Naive thymus-derived CD8-positive, alpha-beta T cell (primary cell): ENCODE results near the gene GALNTL6. TPM values are rescaled to one million over a fixed set of nuclear protein-coding genes. Genes with fewer than 3 reads are reported as not detected.

ENCODE experiments used
- ATAC-seq, 2 donors: fragments of 150-1000 bp; cut with Tn5 transposase in 1 of 2; sonication (Bioruptor Pico), chemical (Tn5 transposase) in 1 of 2; 1 replicate in 1 of 2; 2 replicates in 1 of 2; pipeline ENCODE4 v1.10.0; 2021; ENCODE audit warnings: mild to moderate bottlenecking in 2 of 2, moderate library complexity in 2 of 2
- POLR2A ChIA-PET: fragments of 350-600 bp; sonication (Branson Sonifier 250); formaldehyde crosslinking; loops from one replicate; lab custom pipeline; 2021; ENCODE audit warnings: antibody characterized with exemption; lab: Charles Lee
- DNase-seq, 10 donors: peaks; one replicate each; pipeline versions ENCODE4 v3.0.0 to v3.0.0-alpha.2; 2020 to 2022
- H3K27ac Mint-ChIP-seq, 10 donors: one replicate each; pipeline ENCODE4 v1.8.0; 2020 to 2022; ENCODE audit warnings: mild to moderate bottlenecking in 10 of 10, mixed read lengths in 10 of 10, moderate library complexity in 4 of 10, inconsistent platforms in 1 of 10
- H3K27me3 Mint-ChIP-seq, 5 donors: one replicate each; pipeline ENCODE4 v1.8.0; 2021 to 2022; ENCODE audit warnings: mixed read lengths in 5 of 5
- H3K36me3 Mint-ChIP-seq, 3 donors: one replicate each; pipeline ENCODE4 v1.8.0; 2020 to 2022; ENCODE audit warnings: mixed read lengths in 3 of 3, mild to moderate bottlenecking in 2 of 3, inconsistent platforms in 1 of 3
- H3K4me1 Mint-ChIP-seq, 4 donors: one replicate each; pipeline ENCODE4 v1.8.0; 2021 to 2022; ENCODE audit warnings: mixed read lengths in 4 of 4
- H3K4me3 Mint-ChIP-seq, 10 donors: one replicate each; pipeline ENCODE4 v1.8.0; 2020 to 2022; ENCODE audit warnings: mild to moderate bottlenecking in 10 of 10, mixed read lengths in 10 of 10, moderate library complexity in 6 of 10, inconsistent platforms in 1 of 10
- H3K9me3 Mint-ChIP-seq, 9 donors: one replicate each; pipeline ENCODE4 v1.8.0; 2020 to 2022; ENCODE audit warnings: mixed read lengths in 9 of 9, mild to moderate bottlenecking in 3 of 9, inconsistent platforms in 1 of 9, moderate library complexity in 1 of 9
- polyA plus RNA-seq, 3 donors: library from polyadenylated mRNA; unstranded; fragments of 300-500 nt; fragmentation: Illumina TruSeq; gene quantifications; one replicate each; pipeline ENCODE4 v1.2.3, GENCODE V29; 2021
- total RNA-seq, 8 experiments: library from RNA in 2 of 8; stranded (reverse) in 2 of 8; gene quantifications; one replicate each; pipeline ENCODE4 v1.2.3 and lab custom pipeline; 2021 to 2026

Gene GALNTL6
- total and polyA plus RNA-seq, 5 experiments from 2014 or later = not detected

GRCh38 chr4:171966356-171966755 lies 153.2 kb downstream of the GALNTL6 start:
- ATAC-seq (no peak), DNase-seq (no peak)
- Mint-ChIP-seq H3K27me3 (peaks cover 0 to 4% (median 0%) of the 10 kb centered on the region in 5 donors), H3K4me1 (no peaks in the 10 kb centered on the region), H3K9me3 (peaks cover 0 to 21% (median 9%) of the 10 kb centered on the region in 9 donors), H3K4me3 (no peak overlapping the region), H3K27ac (no peak overlapping the region), H3K36me3 (no peaks in the 10 kb centered on the region)
- POLR2A ChIA-PET = no interaction called here

GRCh38 chr4:171978216-171978615 lies 165.0 kb downstream of the GALNTL6 start:
- POLR2A ChIA-PET = no interaction called here
- Mint-ChIP-seq H3K36me3 (no peaks in the 10 kb centered on the region), H3K4me3 (no peak overlapping the region), H3K4me1 (no peaks in the 10 kb centered on the region), H3K27ac (no peak overlapping the region), H3K27me3 (no peaks in the 10 kb centered on the region), H3K9me3 (peaks cover 0 to 17% (median 2%) of the 10 kb centered on the region in 9 donors)
- ATAC-seq = no peak
- no peak for DNase-seq

GRCh38 chr4:171979461-171979860 lies 166.3 kb downstream of the GALNTL6 start:
- POLR2A ChIA-PET = no interaction called here
- no peak for DNase-seq

DNA sequence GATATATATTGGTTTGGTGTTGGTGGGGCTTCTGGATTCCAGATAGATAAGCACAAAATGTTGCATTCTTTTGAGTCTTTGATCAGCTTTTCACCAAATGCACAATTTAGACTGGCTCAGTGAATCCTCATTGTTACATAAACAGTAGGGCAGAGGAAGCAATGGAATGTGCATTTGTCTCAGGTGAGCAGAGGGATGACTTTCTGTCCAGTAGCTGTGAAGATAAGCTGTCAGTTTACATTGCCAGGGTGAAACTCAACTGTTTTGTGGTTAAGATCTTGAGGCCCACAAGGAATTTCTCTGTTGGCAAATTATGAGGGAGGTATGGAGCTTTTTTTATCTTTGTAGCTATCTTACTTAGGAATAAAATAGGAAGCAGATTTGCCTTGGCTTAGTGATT lies 168.0 kb downstream of the GALNTL6 start:
- H3K4me1 Mint-ChIP-seq = no peaks in the 10 kb centered on the region
- POLR2A ChIA-PET = no interaction called here
- H3K27ac Mint-ChIP-seq = no peak overlapping the region
- H3K27me3 Mint-ChIP-seq = no peaks in the 10 kb centered on the region
- peaks cover 0 to 17% (median 3%) of the 10 kb centered on the region in 9 donors for H3K9me3 Mint-ChIP-seq
- H3K36me3 Mint-ChIP-seq = no peaks in the 10 kb centered on the region
- ATAC-seq = no peak
- DNase-seq = no peak
- H3K4me3 Mint-ChIP-seq = no peak overlapping the region

More at GRCh38 chr4:171979461-171979860, 166.3 kb downstream of the GALNTL6 start:
- Mint-ChIP-seq H3K36me3 (no peaks in the 10 kb centered on the region), H3K9me3 (peaks cover 0 to 17% (median 2%) of the 10 kb centered on the region in 9 donors), H3K27me3 (no peaks in the 10 kb centered on the region), H3K27ac (no peak overlapping the region), H3K4me3 (no peak overlapping the region), H3K4me1 (no peaks in the 10 kb centered on the region)
- ATAC-seq = no peak

DNA sequence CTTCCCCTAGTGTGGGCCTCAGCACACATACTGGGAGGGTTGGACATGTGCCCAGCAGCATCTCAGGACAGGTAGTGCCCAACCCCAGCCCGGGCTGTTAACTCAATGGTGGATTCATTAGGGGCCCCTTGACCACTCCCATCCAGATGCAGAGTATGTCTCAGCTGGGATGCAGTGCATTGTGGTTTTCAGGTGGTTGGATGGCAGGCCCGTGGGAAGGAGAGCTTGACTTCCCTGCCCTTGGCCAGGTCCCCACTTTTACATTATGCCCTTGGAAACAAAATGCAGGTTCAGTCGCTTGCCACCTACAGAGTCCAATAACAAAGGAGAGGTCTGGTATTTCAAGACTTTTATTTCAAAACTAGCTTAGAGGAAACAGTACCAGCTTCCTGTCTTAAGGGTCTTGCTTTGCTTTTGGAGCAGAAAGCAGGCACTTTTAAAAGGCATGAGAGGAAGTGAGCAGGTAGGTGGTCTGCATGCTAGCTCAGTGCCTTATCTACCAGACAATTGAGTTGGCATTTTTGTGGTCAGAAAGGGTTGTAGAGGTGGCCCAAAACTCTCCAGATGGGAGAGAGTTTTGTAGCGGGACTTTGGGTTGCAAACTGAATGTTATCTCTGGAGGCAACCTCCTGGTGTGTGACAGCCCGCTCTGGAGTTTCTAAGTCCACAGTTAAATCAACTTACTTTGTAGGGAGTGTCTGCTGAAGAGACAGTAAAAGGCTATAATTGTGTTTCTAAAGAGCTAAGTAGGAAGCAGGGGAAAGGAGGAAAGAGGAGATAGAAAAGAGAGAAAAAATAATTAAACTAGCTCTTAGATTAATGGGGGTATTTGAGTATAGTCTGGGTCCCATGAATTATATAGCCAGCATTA lies 171.0 kb downstream of the GALNTL6 start:
- Mint-ChIP-seq H3K27ac (no peak overlapping the region), H3K27me3 (peaks cover 0 to 5% (median 0%) of the 10 kb centered on the region in 5 donors), H3K4me1 (no peaks in the 10 kb centered on the region), H3K9me3 (peaks cover 0 to 27% (median 5%) of the 10 kb centered on the region in 9 donors), H3K36me3 (no peaks in the 10 kb centered on the region), H3K4me3 (no peak overlapping the region)
- no peak for DNase-seq
- POLR2A ChIA-PET = no interaction called here
- no peak for ATAC-seq

GRCh38 chr4:171985129-171985528 lies 171.9 kb downstream of the GALNTL6 start:
- H3K4me1 Mint-ChIP-seq = no peaks in the 10 kb centered on the region
- DNase-seq = no peak
- H3K27me3 Mint-ChIP-seq = peaks cover 0 to 5% (median 0%) of the 10 kb centered on the region in 5 donors
- no peak overlapping the region for H3K4me3 Mint-ChIP-seq
- POLR2A ChIA-PET = no interaction called here
- H3K36me3 Mint-ChIP-seq = no peaks in the 10 kb centered on the region
- H3K9me3 Mint-ChIP-seq = peaks cover 0 to 27% (median 5%) of the 10 kb centered on the region in 9 donors
- no peak overlapping the region for H3K27ac Mint-ChIP-seq
- ATAC-seq = no peak

- no peaks in the 10 kb centered on the region for H3K27me3 Mint-ChIP-seq
- H3K27ac Mint-ChIP-seq = no peak overlapping the region
- no peak for ATAC-seq
- no peaks in the 10 kb centered on the region for H3K36me3 Mint-ChIP-seq
- H3K4me1 Mint-ChIP-seq = no peaks in the 10 kb centered on the region
- no peak for DNase-seq
- no peak overlapping the region for H3K4me3 Mint-ChIP-seq
- POLR2A ChIA-PET = no interaction called here
- H3K9me3 Mint-ChIP-seq = peaks cover 0 to 32% (median 5%) of the 10 kb centered on the region in 9 donors
These were observed 180.0 kb downstream of the GALNTL6 start for GRCh38 chr4:171993247-171993646.

- H3K36me3 Mint-ChIP-seq = no peaks in the 10 kb centered on the region
- POLR2A ChIA-PET = no interaction called here
These were observed 194.7 kb downstream of the GALNTL6 start for GRCh38 chr4:172007889-172008288.

DNA sequence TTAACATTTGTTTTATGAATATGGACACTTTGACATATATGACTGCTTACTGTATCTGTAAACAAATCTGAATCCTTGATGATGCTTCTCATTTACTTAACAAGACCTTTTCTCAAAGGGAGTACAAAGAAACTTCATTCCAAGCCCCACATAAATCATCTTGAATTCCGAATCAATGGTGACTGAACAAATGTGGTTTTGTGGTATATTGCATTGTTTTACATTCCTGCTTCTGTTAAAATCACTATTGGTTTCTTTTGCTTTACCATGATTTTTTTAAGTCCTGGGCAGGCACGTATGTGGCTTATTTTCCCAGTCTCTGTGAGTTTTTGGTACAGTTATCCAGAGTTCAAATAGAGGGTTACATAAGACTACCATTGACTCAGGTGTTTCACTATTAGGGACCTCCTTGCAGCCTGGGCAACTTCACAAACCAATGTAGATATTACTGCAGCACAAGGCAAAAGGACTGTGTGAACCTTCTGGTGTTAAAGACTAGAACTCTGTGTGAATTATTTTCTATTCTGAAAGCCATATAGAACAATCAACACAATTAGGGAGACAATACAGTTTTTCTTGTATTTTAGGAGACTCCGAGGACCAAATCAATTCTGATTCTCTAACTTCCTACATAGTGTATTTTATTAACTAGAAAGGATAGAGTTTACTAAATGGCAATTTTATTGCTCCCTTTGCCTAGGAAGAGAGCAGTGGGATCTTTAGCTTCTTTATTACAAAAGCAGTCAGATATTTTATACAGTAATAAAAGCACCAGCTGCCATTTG lies 196.4 kb downstream of the GALNTL6 start:
- Mint-ChIP-seq H3K36me3 (no peaks in the 10 kb centered on the region), H3K27me3 (no peaks in the 10 kb centered on the region), H3K4me1 (no peaks in the 10 kb centered on the region), H3K4me3 (no peak overlapping the region), H3K9me3 (peaks cover 0 to 13% (median 4%) of the 10 kb centered on the region in 9 donors), H3K27ac (no peak overlapping the region)
- ATAC-seq (no peak), DNase-seq (no peak)
- POLR2A ChIA-PET = no interaction called here

More at GRCh38 chr4:172007889-172008288, 194.7 kb downstream of the GALNTL6 start:
- no peak overlapping the region for H3K4me3 Mint-ChIP-seq
- no peaks in the 10 kb centered on the region for H3K4me1 Mint-ChIP-seq
- ATAC-seq (no peak), DNase-seq (no peak)
- no peaks in the 10 kb centered on the region for H3K27me3 Mint-ChIP-seq
- H3K27ac Mint-ChIP-seq = no peak overlapping the region
- peaks cover 0 to 6% (median 3%) of the 10 kb centered on the region in 9 donors for H3K9me3 Mint-ChIP-seq

DNA sequence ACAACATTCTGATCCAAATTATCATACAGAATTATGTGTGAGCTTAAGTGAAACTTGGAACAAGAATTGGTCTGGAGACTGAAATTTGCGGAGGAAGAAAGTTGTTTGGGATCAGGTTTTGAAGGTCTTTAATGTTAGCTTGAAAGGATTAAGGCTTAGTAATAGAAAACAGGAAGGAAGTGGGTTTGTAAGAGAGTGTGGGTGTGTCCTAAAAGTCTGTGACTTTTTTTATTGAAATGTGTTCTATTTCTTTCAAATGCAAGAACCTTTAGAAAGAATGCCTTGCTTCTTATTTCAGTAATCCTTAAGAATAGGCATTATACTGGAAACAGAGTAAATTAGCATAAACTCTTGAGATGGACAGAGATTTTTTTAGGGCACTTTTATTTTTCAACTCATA lies 198.0 kb downstream of the GALNTL6 start:
- no peaks in the 10 kb centered on the region for H3K4me1 Mint-ChIP-seq

DNA sequence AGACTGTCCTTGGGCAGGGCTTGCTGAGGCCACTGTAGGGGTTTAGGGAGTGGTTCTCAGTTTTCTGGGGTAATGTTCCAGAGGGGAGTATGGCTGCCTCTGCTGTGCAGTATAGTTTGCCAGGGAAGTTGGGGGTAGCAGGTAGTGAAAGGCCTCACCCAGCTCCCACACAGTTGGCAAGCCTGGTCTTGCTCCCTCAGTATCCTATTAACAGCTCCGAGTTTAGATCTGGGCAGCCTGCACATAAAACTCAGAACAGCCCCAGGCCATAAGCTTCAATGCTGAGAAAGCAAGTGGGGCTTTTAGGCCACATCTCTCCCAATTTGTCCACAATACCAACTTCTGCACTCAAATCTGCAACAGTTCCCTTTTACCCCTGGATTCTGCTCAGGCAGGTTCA lies 205.2 kb downstream of the GALNTL6 start:
- ATAC-seq = no peak
- POLR2A ChIA-PET = no interaction called here
- no peaks in the 10 kb centered on the region for H3K4me1 Mint-ChIP-seq
- H3K36me3 Mint-ChIP-seq = no peaks in the 10 kb centered on the region
- H3K27me3 Mint-ChIP-seq = no peaks in the 10 kb centered on the region
- H3K4me3 Mint-ChIP-seq = no peak overlapping the region
- DNase-seq = no peak
- peaks cover 0 to 37% (median 10%) of the 10 kb centered on the region in 9 donors for H3K9me3 Mint-ChIP-seq
- no peak overlapping the region for H3K27ac Mint-ChIP-seq

More for the DNA sequence above, 198.0 kb downstream of the GALNTL6 start:
- Mint-ChIP-seq H3K27ac (no peak overlapping the region), H3K27me3 (no peaks in the 10 kb centered on the region), H3K36me3 (no peaks in the 10 kb centered on the region), H3K9me3 (peaks cover 0 to 17% (median 6%) of the 10 kb centered on the region in 9 donors), H3K4me3 (no peak overlapping the region)
- no peak for DNase-seq
- ATAC-seq = no peak
- POLR2A ChIA-PET = no interaction called here

- Mint-ChIP-seq H3K36me3 (no peaks in the 10 kb centered on the region), H3K27me3 (no peaks in the 10 kb centered on the region), H3K9me3 (peaks cover 0 to 2% (median 0%) of the 10 kb centered on the region in 9 donors), H3K27ac (no peak overlapping the region), H3K4me1 (no peaks in the 10 kb centered on the region), H3K4me3 (no peak overlapping the region)
- POLR2A ChIA-PET = no interaction called here
- ATAC-seq (no peak), DNase-seq (no peak)
These were observed 222.4 kb downstream of the GALNTL6 start for GRCh38 chr4:172035562-172035961.

DNA sequence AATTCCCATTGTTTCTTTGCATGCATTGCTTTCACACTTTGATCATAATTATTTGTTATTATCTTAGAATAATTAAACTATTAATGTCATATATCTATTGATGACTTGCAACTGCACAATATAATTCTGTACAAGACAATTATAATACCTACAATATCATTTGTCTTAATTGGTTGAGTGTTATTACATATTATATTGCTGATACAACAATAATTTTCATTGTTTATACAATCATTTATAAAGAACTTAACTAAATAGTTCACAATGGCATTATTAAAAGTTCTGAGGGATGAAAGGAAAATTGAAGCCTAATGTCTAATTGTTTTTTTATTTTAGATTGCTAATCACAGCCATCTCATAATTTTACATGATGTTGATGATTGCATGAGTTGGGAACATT lies 227.6 kb downstream of the GALNTL6 start:
- no peaks in the 10 kb centered on the region for H3K27me3 Mint-ChIP-seq
- no peaks in the 10 kb centered on the region for H3K36me3 Mint-ChIP-seq
- DNase-seq (no peak), ATAC-seq (no peak)
- no peak overlapping the region for H3K27ac Mint-ChIP-seq
- no peaks in the 10 kb centered on the region for H3K4me1 Mint-ChIP-seq
- H3K9me3 Mint-ChIP-seq = peaks cover 0 to 4% (median 2%) of the 10 kb centered on the region in 9 donors
- POLR2A ChIA-PET = no interaction called here
- H3K4me3 Mint-ChIP-seq = no peak overlapping the region
